Parietal lobe (tissue), 1 donor: ENCODE data around the gene DPYD. TPM values are rescaled to one million over a fixed set of nuclear protein-coding genes. Genes with fewer than 3 reads are reported as not detected.

ENCODE experiments used
- total RNA-seq: library from RNA; depleted of rRNA; stranded (reverse); fragments of >200 nt; gene quantifications from one replicate; pipeline ENCODE4 v1.2.3, GENCODE V29; 2014

The DPYD gene
- 65.7 TPM for total RNA-seq

GRCh38 chr1:97920832-97921571, at the start of gene DPYD:
Gene DPYD (minus strand): TSS chr1:97921034. CDS start chr1:97920922, 112 bp downstream.

